Measurements from ENCODE around the gene NDFIP2. TPM values are rescaled to one million over a fixed set of nuclear protein-coding genes. Genes with fewer than 3 reads are reported as not detected.

NDFIP2 gene
- total and polyA plus RNA-seq, 10 of the 15 experiments (the other 5 are each of a cell fraction or from before 2014, with no cell fraction given): 17.9 to 57.2 (median 30.6) TPM

DNA sequence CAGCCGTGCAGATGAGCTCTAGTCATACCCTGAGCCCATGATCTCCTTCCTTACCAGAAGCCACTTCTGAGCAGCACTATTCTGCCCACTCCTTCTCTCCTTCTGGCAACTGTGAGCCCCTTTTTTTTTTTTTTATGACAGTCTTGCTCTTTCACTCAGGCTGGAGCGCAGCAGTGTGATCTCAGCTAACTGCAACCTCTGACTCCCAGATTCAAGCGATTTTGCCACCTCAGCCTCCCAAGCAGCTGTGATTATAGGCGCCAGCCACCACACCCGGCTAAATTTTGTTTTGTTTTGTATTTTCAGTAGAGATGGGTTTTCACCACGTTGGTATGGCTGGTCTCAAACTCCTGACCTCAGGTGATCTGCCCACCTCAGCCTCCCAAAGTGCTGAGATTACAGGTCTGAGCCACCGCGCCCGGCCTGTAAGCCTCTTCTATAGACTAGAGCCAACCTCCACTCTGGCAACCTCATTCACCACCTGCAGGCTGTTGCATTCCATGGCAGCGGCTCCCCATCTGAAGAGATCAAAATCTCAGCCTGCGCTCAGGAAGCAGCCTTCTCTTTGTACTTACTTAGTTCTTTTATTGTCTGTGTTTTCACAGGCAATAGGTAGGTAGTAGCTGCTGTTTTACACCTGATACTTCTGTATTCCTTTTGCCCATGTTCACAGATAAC, 34.8 kb upstream of the NDFIP2 start (continued):
- TF ChIP-seq STAT1 (conservative IDR thresholded peaks at IDR 0.05) (no peak), ZNF207 (IDR thresholded peaks at IDR 0.05; ENCODE audit: borderline replicate concordance) (no peak)
- TF ChIP-seq, protein P1, sequence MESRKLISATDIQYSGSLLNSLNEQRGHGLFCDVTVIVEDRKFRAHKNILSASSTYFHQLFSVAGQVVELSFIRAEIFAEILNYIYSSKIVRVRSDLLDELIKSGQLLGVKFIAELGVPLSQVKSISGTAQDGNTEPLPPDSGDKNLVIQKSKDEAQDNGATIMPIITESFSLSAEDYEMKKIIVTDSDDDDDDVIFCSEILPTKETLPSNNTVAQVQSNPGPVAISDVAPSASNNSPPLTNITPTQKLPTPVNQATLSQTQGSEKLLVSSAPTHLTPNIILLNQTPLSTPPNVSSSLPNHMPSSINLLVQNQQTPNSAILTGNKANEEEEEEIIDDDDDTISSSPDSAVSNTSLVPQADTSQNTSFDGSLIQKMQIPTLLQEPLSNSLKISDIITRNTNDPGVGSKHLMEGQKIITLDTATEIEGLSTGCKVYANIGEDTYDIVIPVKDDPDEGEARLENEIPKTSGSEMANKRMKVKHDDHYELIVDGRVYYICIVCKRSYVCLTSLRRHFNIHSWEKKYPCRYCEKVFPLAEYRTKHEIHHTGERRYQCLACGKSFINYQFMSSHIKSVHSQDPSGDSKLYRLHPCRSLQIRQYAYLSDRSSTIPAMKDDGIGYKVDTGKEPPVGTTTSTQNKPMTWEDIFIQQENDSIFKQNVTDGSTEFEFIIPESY (IDR thresholded peaks at IDR 0.05): no peak

DNA sequence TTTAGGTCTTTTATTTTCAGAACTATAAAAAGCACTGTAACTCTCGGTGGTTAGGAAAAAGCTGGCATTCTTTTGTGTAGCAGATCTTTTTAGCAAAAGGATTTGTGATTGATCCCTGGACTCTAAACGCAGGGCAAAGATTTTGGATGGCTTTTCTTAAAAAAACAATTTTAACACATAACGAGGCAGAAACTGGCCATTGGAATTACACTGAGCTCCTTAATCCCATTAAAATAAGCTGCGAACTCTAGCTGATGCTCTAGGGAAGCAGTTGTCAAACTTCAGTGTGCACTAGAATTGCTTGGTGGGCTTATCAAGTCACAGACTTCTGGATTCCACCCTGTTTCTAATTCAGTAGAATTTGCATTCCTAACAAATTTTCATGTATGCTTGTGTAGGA, 33.8 kb upstream of the NDFIP2 start:
- Histone ChIP-seq H2AFZ (ENCODE audit: control insufficient read depth, low read depth, low read length) (no peak overlapping the region), H3K9ac (ENCODE audit: control insufficient read depth, insufficient read depth, low read length) (no peak overlapping the region), H3K4me2 (ENCODE audit: control insufficient read depth, insufficient read depth) (no peak overlapping the region), H3K27me3 (replicated peaks in 1 of 2; ENCODE audit: control insufficient read depth in 2 of 2, insufficient read depth in 2 of 2, low read length in 1 of 2) (no peaks in the 10 kb centered on the region), H3K79me2 (ENCODE audit: control insufficient read depth, insufficient read depth, low read length) (no peaks in the 10 kb centered on the region), H3K9me3 (replicated peaks; ENCODE audit: control insufficient read depth, insufficient read depth, low read length) (no peaks in the 10 kb centered on the region), H3K4me1 (ENCODE audit: control insufficient read depth, insufficient read depth, low read length) (peaks cover 10% of the 10 kb centered on the region; the same call in 1 of the 2 replicates), H3K36me3 (ENCODE audit: control insufficient read depth in 2 of 2, insufficient read depth in 2 of 2, low read length in 1 of 2) (no peaks in the 10 kb centered on the region), H3K4me3 (no peak overlapping the region), H3K27ac (ENCODE audit: control insufficient read depth, insufficient read depth) (no peak overlapping the region), H4K20me1 (ENCODE audit: control insufficient read depth, insufficient read depth) (no peaks in the 10 kb centered on the region)
- in situ Hi-C loops (cut with MboI): no loop called here
- no peak for ATAC-seq
- ChIA-PET SMC1A (ENCODE audit: uncharacterized antibody, unreplicated experiment) (interaction anchor here (0.9 to 2.3 kb wide), 5 partner anchors 9 to 40 kb away, joined by 3 to 10 read pairs (median 3); no protein-coding TSS in a partner anchor), RAD21 (ENCODE audit: unreplicated experiment) (interaction anchor here (2.0 kb wide), 1 partner anchor 37 kb away, joined by 4 read pairs; no protein-coding TSS in a partner anchor), CTCF (interaction anchor here (1.2 kb wide), 1 partner anchor 19 kb away, joined by 4 read pairs; no protein-coding TSS in a partner anchor), POLR2A (no interaction called here)
- BruUV-seq (replicated peaks): no TSS peak
- intact Hi-C loops (cut with micrococcal nuclease; ENCODE audit: unreplicated experiment): no loop called here
- FAIRE-seq: no peak
- no peak for DNase-seq (ENCODE audit: low read depth, low spot score)
- 76% methylated on average over 4 of the region's 4 CpGs for WGBS (ENCODE audit: insufficient coverage, insufficient replicate concordance, low lambda C conversion rate, missing lambda C conversion rate)
- TF ChIP-seq, protein P2, sequence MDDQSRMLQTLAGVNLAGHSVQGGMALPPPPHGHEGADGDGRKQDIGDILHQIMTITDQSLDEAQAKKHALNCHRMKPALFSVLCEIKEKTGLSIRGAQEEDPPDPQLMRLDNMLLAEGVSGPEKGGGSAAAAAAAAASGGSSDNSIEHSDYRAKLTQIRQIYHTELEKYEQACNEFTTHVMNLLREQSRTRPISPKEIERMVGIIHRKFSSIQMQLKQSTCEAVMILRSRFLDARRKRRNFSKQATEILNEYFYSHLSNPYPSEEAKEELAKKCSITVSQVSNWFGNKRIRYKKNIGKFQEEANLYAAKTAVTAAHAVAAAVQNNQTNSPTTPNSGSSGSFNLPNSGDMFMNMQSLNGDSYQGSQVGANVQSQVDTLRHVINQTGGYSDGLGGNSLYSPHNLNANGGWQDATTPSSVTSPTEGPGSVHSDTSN (IDR thresholded peaks at IDR 0.05; ENCODE audit: insufficient replicate concordance, low read depth, low read length): no peak
- no peak for TF ChIP-seq ZBED1 (IDR thresholded peaks at IDR 0.05; ENCODE audit: borderline replicate concordance)
- TF ChIP-seq, protein P3, sequence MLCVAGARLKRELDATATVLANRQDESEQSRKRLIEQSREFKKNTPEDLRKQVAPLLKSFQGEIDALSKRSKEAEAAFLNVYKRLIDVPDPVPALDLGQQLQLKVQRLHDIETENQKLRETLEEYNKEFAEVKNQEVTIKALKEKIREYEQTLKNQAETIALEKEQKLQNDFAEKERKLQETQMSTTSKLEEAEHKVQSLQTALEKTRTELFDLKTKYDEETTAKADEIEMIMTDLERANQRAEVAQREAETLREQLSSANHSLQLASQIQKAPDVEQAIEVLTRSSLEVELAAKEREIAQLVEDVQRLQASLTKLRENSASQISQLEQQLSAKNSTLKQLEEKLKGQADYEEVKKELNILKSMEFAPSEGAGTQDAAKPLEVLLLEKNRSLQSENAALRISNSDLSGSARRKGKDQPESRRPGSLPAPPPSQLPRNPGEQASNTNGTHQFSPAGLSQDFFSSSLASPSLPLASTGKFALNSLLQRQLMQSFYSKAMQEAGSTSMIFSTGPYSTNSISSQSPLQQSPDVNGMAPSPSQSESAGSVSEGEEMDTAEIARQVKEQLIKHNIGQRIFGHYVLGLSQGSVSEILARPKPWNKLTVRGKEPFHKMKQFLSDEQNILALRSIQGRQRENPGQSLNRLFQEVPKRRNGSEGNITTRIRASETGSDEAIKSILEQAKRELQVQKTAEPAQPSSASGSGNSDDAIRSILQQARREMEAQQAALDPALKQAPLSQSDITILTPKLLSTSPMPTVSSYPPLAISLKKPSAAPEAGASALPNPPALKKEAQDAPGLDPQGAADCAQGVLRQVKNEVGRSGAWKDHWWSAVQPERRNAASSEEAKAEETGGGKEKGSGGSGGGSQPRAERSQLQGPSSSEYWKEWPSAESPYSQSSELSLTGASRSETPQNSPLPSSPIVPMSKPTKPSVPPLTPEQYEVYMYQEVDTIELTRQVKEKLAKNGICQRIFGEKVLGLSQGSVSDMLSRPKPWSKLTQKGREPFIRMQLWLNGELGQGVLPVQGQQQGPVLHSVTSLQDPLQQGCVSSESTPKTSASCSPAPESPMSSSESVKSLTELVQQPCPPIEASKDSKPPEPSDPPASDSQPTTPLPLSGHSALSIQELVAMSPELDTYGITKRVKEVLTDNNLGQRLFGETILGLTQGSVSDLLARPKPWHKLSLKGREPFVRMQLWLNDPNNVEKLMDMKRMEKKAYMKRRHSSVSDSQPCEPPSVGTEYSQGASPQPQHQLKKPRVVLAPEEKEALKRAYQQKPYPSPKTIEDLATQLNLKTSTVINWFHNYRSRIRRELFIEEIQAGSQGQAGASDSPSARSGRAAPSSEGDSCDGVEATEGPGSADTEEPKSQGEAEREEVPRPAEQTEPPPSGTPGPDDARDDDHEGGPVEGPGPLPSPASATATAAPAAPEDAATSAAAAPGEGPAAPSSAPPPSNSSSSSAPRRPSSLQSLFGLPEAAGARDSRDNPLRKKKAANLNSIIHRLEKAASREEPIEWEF (IDR thresholded peaks at IDR 0.05; ENCODE audit: insufficient replicate concordance, low read depth, low read length): no peak
- TF ChIP-seq CHD4 (IDR thresholded peaks at IDR 0.05): no peak
- TF ChIP-seq, protein P4, sequence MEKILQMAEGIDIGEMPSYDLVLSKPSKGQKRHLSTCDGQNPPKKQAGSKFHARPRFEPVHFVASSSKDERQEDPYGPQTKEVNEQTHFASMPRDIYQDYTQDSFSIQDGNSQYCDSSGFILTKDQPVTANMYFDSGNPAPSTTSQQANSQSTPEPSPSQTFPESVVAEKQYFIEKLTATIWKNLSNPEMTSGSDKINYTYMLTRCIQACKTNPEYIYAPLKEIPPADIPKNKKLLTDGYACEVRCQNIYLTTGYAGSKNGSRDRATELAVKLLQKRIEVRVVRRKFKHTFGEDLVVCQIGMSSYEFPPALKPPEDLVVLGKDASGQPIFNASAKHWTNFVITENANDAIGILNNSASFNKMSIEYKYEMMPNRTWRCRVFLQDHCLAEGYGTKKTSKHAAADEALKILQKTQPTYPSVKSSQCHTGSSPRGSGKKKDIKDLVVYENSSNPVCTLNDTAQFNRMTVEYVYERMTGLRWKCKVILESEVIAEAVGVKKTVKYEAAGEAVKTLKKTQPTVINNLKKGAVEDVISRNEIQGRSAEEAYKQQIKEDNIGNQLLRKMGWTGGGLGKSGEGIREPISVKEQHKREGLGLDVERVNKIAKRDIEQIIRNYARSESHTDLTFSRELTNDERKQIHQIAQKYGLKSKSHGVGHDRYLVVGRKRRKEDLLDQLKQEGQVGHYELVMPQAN (conservative IDR thresholded peaks at IDR 0.05): no peak
- no peak for TF ChIP-seq ATF7 (IDR thresholded peaks at IDR 0.05; ENCODE audit: low read depth)
